ENCODE measurements around the gene COG4. TPM values are rescaled to one million over a fixed set of nuclear protein-coding genes. Genes with fewer than 3 reads are reported as not detected.

COG4 gene
- total RNA-seq (48.2 TPM), polyA plus RNA-seq (ENCODE audit: insufficient read depth in 1 of 8, insufficient read length in 8 of 8, low replicate concordance in 1 of 8) (10 to 100 TPM; 30.6 to 42.2 (median 39.0) TPM)
- long read RNA-seq, donor 1, partial matches to known transcripts, result 0 of 4 reads
- long read RNA-seq, donor 1, other reads (novel, unspliced or antisense), result 0 of 4 reads
- long read RNA-seq, donor 2, partial matches to known transcripts, result 0 of 1 reads
- long read RNA-seq, donor 2, other reads (novel, unspliced or antisense), result 0 of 1 reads
- long read RNA-seq, donor 3, transcript COG4-201 (19 exons, 2,833 nt), result major isoform, 12 of 35 reads
- long read RNA-seq, donor 3, partial matches to known transcripts, result 22 of 35 reads
- long read RNA-seq, donor 3, other reads (novel, unspliced or antisense), result 0 of 35 reads
- long read RNA-seq, donor 4, transcript COG4-201 (19 exons, 2,833 nt), result major isoform, 6 of 7 reads
- long read RNA-seq, donor 4, partial matches to known transcripts, result 0 of 7 reads
- long read RNA-seq, donor 4, other reads (novel, unspliced or antisense), result 0 of 7 reads
- long read RNA-seq, donor 5, transcript COG4-201 (19 exons, 2,833 nt), result major isoform, 16 of 186 reads
- long read RNA-seq, donor 5, partial matches to known transcripts, result 161 of 186 reads
- long read RNA-seq, donor 5, other reads (novel, unspliced or antisense), result 7 of 186 reads
- long read RNA-seq, donor 6, transcript COG4-201 (19 exons, 2,833 nt), result major isoform, 9 of 21 reads
- long read RNA-seq, donor 6, partial matches to known transcripts, result 12 of 21 reads
- long read RNA-seq, donor 6, other reads (novel, unspliced or antisense), result 0 of 21 reads
- long read RNA-seq, donor 7, partial matches to known transcripts, result 89 of 117 reads
- long read RNA-seq, donor 7, other reads (novel, unspliced or antisense), result 23 of 117 reads
- long read RNA-seq, donor 8, transcript COG4-201 (19 exons, 2,833 nt), result major isoform, 8 of 8 reads
- long read RNA-seq, donor 8, partial matches to known transcripts, result 0 of 8 reads
- long read RNA-seq, donor 8, other reads (novel, unspliced or antisense), result 0 of 8 reads
- long read RNA-seq, donor 9, partial matches to known transcripts, result 0 of 2 reads
- long read RNA-seq, donor 9, other reads (novel, unspliced or antisense), result 0 of 2 reads
- long read RNA-seq, donor 10, transcript COG4-201 (19 exons, 2,833 nt), result major isoform, 6 of 6 reads
- long read RNA-seq, donor 10, partial matches to known transcripts, result 0 of 6 reads
- long read RNA-seq, donor 10, other reads (novel, unspliced or antisense), result 0 of 6 reads
- long read RNA-seq, donor 11, partial matches to known transcripts, result 0 of 4 reads
- long read RNA-seq, donor 11, other reads (novel, unspliced or antisense), result 0 of 4 reads

DNA sequence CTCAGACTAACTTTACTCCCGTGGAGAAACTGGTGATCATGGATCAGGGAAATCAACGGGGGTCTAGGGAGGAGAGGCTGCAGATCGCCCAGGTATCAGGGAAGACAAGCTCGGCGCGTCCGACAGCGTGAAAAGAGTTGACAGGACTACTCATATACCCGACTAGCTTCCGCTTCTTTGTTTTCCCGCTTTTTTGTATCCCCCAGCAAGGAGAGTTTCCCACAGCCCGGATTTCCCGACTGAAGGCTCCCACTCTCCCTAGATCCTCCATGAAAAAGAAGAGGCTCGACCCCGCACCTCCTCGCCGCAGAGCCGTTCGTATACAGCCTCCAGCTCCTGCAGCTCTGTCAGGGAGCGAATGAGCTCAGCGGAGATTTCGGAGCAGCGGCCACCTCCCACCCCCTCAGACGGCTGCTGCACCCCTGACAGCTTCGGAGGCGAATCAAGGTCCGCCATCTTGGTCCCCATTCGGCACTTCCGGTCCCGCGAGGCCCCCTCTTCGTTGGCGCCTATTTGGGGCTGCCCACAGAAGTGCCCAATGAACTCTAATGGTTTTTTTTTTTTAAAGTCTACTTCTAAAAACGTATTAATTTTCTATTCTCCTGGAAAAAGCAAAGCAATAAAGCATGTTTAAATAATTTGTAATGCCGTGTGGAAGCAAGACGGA lies at the start of gene COG4:
Gene COG4 (minus strand): TSS at position 479 of the 667 bp plus-strand sequence. CDS start 11 bp downstream, at position 468.
- Histone ChIP-seq H3K4me3 (ENCODE audit: low read length) (peak within 1 kb of the TSS; percentile 100), H3K36me3 (ENCODE audit: control insufficient read depth, insufficient read depth, low read length) (peaks cover 10% of the 10 kb centered on the region), H3K27ac (ENCODE audit: low read length) (peak within 1 kb of the TSS; percentile 97), H3K4me1 (ENCODE audit: control insufficient read depth, insufficient read depth, low read length) (peaks cover 19% of the 10 kb centered on the region), H3K27me3 (ENCODE audit: control insufficient read depth, insufficient read depth, low read length) (no peaks in the 10 kb centered on the region), H3K9me3 (replicated peaks; ENCODE audit: control insufficient read depth, low read depth, low read length) (no peaks in the 10 kb centered on the region)
- 0% methylated on average over 17 of the region's 36 CpGs for WGBS (ENCODE audit: insufficient coverage)
- peak; percentile 94 for DNase-seq

DNA sequence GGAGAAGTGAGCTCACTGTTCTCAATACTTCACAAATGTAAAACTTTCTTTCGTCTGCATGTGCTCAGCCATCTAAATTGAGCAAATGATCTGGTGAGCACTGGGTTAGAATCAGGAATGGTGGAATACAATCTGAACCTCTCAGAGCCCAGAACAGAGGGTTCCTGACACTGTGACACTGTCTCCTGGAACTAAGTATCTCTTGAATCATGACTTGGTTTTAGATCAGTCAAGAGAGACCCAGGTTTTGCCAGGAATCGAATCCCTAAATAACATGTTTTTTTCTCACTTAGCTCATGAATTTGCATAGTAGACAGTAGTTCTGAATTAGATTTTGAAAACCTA lies 49.5 kb upstream of the COG4 start:
- Histone ChIP-seq H3K4me3 (ENCODE audit: low read length) (no peak overlapping the region), H3K27ac (ENCODE audit: low read length) (peak overlapping the region; percentile 65), H3K27me3 (ENCODE audit: control insufficient read depth, insufficient read depth, low read length) (no peaks in the 10 kb centered on the region), H3K9me3 (replicated peaks; ENCODE audit: control insufficient read depth, low read depth, low read length) (no peaks in the 10 kb centered on the region), H3K4me1 (ENCODE audit: control insufficient read depth, insufficient read depth, low read length) (peaks cover 45% of the 10 kb centered on the region), H3K36me3 (ENCODE audit: control insufficient read depth, insufficient read depth, low read length) (peaks cover 60% of the 10 kb centered on the region)
- DNase-seq, result no peak
- 100% methylated on average over 1 of the region's 2 CpGs for WGBS (ENCODE audit: insufficient coverage)

DNA sequence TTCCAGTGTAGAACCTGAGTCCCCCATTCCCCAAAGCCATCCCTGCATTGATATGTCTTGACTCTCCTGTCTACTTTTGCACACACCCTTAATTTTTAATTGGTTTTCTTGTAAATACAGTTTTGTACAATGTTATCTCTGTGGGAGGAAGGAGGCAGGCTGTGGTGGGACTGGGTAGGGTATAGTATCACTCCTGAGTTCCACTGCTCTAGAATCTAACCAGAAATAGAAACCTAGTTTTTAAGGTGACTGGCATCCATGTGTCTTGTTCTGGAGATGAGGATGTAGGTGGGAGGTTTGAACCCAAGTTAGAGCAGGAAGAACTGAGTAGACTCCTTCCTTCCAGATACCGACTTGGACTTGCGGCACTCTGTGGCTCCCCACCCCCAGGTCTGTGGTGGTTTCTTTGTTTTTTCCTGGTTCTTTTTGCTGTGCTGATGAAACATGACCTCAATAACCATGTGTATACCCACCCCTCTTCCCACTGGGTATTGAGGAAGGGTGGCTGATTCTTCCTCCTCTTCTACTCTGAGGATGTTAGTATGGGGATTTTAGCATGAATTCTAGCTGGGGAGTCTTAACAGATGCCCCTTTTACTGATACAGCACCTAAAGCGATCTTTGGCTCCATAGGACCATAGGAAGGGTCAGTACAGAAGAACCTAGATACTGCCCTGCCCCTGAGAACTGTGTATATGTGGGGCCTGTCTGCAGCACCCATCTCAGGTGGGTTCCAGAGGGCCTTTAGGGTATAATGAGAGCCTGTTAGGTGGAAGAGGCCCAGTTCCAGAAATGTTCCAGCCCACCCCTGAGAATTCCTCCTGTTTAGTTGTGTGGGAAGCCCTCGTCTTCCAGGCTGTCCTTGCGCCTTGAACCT lies 48.9 kb upstream of the COG4 start:
- Histone ChIP-seq H3K9me3 (replicated peaks; ENCODE audit: control insufficient read depth, low read depth, low read length) (no peaks in the 10 kb centered on the region), H3K4me1 (ENCODE audit: control insufficient read depth, insufficient read depth, low read length) (peaks cover 45% of the 10 kb centered on the region), H3K27me3 (ENCODE audit: control insufficient read depth, insufficient read depth, low read length) (no peaks in the 10 kb centered on the region), H3K4me3 (ENCODE audit: low read length) (no peak overlapping the region), H3K36me3 (ENCODE audit: control insufficient read depth, insufficient read depth, low read length) (peaks cover 66% of the 10 kb centered on the region), H3K27ac (ENCODE audit: low read length) (peak overlapping the region; percentile 65)
- no peak for DNase-seq
- WGBS (ENCODE audit: insufficient coverage), result no CpG with 5 or more reads among the region's 5 CpGs

DNA sequence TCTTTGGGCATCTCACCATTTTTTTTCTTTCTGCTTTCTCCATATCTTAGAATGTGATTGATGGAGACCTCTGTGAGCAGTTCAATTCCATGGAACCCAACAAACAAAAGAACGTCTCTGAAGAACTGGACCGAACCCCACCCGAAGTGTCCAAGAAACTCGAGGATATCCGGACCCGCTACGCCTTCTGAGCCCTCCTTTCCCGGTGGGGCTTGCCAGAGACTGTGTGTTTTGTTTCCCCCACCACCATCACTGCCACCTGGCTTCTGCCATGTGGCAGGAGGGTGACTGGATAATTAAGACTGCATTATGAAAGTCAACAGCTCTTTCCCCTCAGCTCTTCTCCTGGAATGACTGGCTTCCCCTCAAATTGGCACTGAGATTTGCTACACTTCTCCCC lies 48.3 kb upstream of the COG4 start:
- Histone ChIP-seq H3K4me3 (ENCODE audit: low read length) (no peak overlapping the region), H3K27me3 (ENCODE audit: control insufficient read depth, insufficient read depth, low read length) (no peaks in the 10 kb centered on the region), H3K36me3 (ENCODE audit: control insufficient read depth, insufficient read depth, low read length) (peaks cover 73% of the 10 kb centered on the region), H3K27ac (ENCODE audit: low read length) (no peak overlapping the region), H3K9me3 (replicated peaks; ENCODE audit: control insufficient read depth, low read depth, low read length) (no peaks in the 10 kb centered on the region), H3K4me1 (ENCODE audit: control insufficient read depth, insufficient read depth, low read length) (peaks cover 39% of the 10 kb centered on the region)
- 100% methylated on average over 3 of the region's 8 CpGs for WGBS (ENCODE audit: insufficient coverage)
- DNase-seq, result no peak

DNA sequence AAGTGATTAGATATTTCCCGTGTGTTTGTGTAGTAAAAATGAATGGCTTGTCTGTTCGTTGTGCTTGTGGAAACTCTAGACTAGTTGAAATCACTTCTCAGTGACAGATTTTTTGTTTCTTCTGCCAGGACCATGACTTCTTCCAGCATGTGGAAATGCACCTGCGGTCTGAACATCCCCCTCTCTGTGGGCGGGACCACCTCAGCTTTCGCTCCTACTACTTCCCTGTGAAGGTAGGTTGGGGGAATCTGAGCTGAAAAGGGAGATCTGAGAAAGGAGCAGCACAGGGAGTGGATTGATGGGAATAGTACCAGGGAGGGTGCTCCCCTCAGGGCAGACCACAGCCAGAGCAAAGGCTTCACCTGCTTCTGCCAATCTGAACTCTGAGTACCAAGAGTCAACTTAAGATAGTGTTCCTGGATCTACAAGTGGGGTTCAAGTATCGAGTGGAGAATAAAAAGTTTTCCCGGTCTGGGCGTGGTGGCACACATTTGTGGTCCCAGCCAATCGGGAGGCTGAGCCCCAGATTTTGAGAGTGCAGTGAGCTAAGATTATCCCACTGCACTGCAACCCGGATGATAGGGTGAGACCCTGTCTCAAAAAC lies 47.7 kb upstream of the COG4 start:
- no peak overlapping the region for H3K27ac ChIP-seq (ENCODE audit: low read length)
- no peak overlapping the region for H3K4me3 ChIP-seq (ENCODE audit: low read length)
- H3K27me3 ChIP-seq (ENCODE audit: control insufficient read depth, insufficient read depth, low read length), result no peaks in the 10 kb centered on the region
- no peaks in the 10 kb centered on the region for H3K9me3 ChIP-seq (replicated peaks; ENCODE audit: control insufficient read depth, low read depth, low read length)
- peaks cover 78% of the 10 kb centered on the region for H3K36me3 ChIP-seq (ENCODE audit: control insufficient read depth, insufficient read depth, low read length)
- DNase-seq, result no peak
- 91% methylated on average over 5 of the region's 10 CpGs for WGBS (ENCODE audit: insufficient coverage)
- H3K4me1 ChIP-seq (ENCODE audit: control insufficient read depth, insufficient read depth, low read length), result peaks cover 33% of the 10 kb centered on the region

DNA sequence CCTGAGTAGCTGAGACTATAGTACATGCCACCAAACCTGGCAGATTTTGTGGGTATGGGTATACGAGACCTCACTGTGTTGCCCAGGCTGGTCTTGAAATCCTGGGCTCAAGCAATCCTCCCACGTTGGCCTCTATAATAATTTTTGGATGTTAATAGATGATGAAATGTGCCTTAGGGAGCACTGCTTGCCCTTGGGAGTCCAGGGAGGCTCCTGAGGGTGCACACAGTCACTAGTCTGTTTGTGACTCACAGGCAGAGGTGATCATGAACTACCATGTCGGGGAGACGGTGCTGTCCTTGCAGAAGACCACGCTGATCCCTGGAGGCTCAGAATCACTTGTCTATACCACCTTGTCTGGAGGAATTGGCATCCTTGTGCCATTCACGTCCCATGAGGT lies 46.4 kb upstream of the COG4 start:
- H3K27ac ChIP-seq (ENCODE audit: low read length), result no peak overlapping the region
- H3K4me3 ChIP-seq (ENCODE audit: low read length), result no peak overlapping the region
- no peaks in the 10 kb centered on the region for H3K27me3 ChIP-seq (ENCODE audit: control insufficient read depth, insufficient read depth, low read length)
- peaks cover 25% of the 10 kb centered on the region for H3K4me1 ChIP-seq (ENCODE audit: control insufficient read depth, insufficient read depth, low read length)
- H3K36me3 ChIP-seq (ENCODE audit: control insufficient read depth, insufficient read depth, low read length), result peaks cover 86% of the 10 kb centered on the region
- no peaks in the 10 kb centered on the region for H3K9me3 ChIP-seq (replicated peaks; ENCODE audit: control insufficient read depth, low read depth, low read length)
- 82% methylated on average over 2 of the region's 6 CpGs for WGBS (ENCODE audit: insufficient coverage)
- no peak for DNase-seq

DNA sequence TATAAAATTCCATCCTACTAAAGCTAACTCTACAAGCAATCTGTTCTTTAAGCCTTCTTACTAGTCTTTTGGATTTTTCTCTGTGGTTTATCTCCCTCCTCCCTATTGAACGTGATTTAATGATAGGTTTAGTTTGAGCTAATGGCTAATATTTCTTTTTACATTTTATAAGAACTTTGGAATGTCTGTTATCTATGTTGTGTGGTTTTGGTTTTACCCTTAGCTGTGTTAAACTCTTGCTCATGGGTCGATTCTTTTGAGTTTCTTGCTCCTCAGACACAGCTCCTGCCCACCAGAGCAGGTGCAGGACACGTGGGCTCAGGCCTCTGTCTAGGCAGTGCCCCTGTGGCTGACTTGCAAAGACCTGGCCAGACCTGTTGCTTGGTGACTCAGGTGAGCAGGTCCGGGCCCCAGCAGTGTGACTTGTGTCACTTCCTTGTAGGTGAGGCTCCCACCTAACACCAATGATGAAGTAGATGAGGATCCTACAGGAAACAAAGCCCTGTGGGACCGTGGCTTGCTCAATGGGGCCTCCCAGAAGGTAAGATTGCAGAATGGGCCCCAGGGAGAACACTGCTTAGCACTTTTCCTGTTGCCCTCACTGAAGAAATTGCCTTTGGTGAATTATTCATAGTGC lies 45.4 kb upstream of the COG4 start:
- H3K4me3 ChIP-seq (ENCODE audit: low read length), result no peak overlapping the region
- no peak overlapping the region for H3K27ac ChIP-seq (ENCODE audit: low read length)
- no peak for DNase-seq
- WGBS (ENCODE audit: insufficient coverage), result 85% methylated on average over 2 of the region's 5 CpGs
- H3K4me1 ChIP-seq (ENCODE audit: control insufficient read depth, insufficient read depth, low read length), result peaks cover 15% of the 10 kb centered on the region
- H3K9me3 ChIP-seq (replicated peaks; ENCODE audit: control insufficient read depth, low read depth, low read length), result no peaks in the 10 kb centered on the region
- no peaks in the 10 kb centered on the region for H3K27me3 ChIP-seq (ENCODE audit: control insufficient read depth, insufficient read depth, low read length)
- H3K36me3 ChIP-seq (ENCODE audit: control insufficient read depth, insufficient read depth, low read length), result peaks cover 91% of the 10 kb centered on the region

DNA sequence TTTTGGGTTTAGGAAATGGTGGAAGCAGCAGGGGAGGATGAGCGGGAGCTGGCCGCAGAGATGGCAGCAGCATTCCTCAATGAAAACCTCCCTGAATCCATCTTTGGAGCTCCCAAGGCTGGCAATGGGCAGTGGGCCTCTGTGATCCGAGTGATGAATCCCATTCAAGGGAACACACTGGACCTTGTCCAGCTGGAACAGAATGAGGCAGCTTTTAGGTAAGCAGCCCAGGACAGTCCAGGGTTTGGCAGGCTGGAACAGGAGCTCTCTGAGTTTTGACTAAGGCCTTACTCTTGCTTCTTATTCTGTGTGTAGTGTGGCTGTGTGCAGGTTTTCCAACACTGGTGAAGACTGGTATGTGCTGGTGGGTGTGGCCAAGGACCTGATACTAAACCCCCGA lies 41.7 kb upstream of the COG4 start:
- Histone ChIP-seq H3K36me3 (ENCODE audit: control insufficient read depth, insufficient read depth, low read length) (peaks cover 92% of the 10 kb centered on the region), H3K27ac (ENCODE audit: low read length) (no peak overlapping the region), H3K27me3 (ENCODE audit: control insufficient read depth, insufficient read depth, low read length) (no peaks in the 10 kb centered on the region), H3K9me3 (replicated peaks; ENCODE audit: control insufficient read depth, low read depth, low read length) (no peaks in the 10 kb centered on the region), H3K4me3 (ENCODE audit: low read length) (no peak overlapping the region), H3K4me1 (ENCODE audit: control insufficient read depth, insufficient read depth, low read length) (no peaks in the 10 kb centered on the region)
- peak; percentile 37 for DNase-seq
- WGBS (ENCODE audit: insufficient coverage), result 54% methylated on average over 2 of the region's 4 CpGs
